Measurements from ENCODE around the gene TBC1D22B.
A peak's percentile ranks its signal among the peaks of the same experiment; 100 is the strongest.

Gene TBC1D22B, protein sequence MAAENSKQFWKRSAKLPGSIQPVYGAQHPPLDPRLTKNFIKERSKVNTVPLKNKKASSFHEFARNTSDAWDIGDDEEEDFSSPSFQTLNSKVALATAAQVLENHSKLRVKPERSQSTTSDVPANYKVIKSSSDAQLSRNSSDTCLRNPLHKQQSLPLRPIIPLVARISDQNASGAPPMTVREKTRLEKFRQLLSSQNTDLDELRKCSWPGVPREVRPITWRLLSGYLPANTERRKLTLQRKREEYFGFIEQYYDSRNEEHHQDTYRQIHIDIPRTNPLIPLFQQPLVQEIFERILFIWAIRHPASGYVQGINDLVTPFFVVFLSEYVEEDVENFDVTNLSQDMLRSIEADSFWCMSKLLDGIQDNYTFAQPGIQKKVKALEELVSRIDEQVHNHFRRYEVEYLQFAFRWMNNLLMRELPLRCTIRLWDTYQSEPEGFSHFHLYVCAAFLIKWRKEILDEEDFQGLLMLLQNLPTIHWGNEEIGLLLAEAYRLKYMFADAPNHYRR
- 17.8 to 32.9 (median 23.2) reads per million in 18 experiments for total RNA-seq

DNA sequence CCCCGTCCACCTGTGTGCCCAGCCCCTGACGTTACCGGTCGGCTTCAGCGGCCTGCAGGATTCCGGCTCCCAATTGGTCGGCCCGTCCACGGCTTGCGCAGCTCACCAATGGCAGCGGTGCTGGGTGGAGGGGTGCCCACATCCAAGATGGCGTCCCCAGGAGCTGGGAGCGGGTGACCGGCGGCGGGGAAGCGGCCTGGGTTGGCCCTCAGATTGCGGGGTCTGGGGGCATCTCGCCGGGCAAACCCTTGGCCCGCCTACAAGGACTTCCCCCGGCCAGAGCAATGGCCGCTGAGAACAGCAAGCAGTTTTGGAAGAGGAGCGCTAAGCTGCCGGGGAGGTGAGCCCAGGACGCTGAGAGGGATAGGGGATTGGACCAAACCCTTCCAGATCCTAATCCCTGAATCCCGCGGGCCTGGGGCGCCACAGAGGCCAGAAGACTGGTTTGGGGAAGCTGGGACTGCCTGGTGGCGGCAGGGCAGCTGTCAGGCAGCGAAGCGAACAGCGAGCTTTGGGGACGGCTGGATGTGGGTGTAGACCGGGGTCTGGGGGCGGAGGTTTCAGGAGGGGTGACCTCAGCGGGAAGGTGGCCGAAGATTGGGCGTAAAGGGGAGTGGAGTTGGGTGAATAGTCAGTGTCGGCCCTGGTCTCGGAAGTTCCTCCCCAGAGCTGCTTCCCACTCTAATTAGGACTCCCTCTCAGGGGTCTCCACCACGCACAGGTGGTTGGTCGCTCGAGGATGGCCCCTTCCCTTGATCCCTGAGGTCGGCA lies at the start of gene TBC1D22B, which contains the start of gene TMEM217:
TBC1D22B (plus strand) TSS at position 139 of the 771 bp plus-strand sequence; CDS start at position 285, 146 bp downstream.
TMEM217 (minus strand) TSS at position 511 of the 771 bp plus-strand sequence. CDS start 39,114 bp downstream, outside the sequence.
- peak; percentile 94 to 97 for DNase-seq

DNA sequence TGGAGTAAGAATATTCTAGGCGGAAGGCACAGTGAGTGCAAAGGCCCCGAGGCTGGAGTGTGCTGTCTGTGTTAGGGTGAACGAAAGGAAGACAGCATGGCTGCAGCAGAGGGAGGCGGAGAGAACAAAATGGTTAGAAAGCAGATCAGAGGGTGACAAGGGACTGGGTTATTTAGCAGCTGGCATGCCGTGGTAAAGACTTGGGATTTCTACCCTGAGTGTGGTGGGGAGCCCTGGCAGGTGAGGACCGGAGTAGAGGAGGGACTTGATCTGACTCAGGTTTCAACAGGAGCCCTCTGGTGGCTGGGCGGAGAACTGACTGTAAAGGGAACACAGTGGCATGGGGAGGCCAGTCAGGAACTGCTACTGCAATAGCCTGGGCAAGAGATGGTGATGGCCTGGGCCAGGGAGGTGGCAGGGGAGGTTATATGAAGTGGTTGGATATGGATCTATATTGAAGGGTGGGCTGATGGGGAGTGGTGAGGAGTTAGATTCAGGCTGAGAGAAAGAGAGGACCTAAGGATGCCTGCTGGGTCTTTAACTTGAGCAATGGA lies 49.6 kb upstream of the TBC1D22B start:
- DNase-seq: peak; percentile 89 to 94

DNA sequence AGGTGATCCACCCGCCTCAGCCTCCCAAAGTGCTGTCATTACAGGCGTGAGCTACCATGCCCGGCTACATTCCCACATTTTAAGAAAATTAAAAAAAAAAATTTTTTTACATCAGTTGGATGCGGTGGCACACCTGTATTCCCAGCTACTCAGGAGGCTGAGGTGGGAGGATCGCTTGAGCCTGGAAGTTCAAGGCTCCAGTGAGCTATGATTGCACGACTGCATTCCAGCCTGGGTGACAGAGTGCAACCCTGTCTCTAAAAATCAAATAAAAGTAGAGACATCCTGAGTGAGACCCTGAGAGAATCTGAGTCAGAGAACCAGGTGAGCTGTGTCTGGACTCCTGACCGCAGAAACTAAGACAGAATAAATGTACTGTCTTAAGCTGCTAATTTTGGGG lies 48.8 kb upstream of the TBC1D22B start:
- DNase-seq: no peak

DNA sequence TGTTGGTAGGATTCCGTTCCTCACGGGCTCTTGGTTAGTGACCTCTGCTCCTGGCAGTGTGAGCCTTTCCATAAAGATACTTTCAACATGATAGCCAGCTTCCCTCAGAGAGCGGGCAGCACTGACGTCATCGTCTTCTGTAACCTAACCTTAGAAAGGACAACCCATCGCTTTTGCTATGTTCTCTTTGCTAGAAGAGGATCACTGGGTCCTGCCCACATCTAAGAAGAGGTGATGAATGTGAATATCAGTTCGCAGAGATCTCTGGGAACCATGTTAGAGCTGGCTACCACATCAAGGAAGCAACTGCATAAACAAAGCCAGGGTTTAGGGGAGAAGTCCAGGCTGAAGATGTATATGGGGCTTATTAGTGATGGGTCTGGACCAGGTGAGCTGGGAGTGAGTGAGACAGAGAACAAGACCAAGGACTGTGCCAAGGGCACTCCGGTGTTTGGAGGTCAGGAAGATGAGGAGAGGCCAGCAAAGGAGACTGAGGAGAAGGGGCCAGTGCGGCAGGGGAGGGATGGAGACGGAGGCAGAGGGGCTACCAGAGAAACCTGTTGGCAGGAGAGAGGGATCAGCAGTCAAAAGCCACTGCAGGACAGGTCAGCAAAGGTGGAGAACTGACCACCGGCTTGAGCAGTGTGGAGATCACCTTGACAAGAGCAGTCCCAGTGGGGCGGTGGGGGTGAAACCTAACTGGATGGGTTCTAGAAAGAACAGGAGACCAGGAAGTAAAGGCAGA lies 47.9 kb upstream of the TBC1D22B start:
- DNase-seq: no peak

DNA sequence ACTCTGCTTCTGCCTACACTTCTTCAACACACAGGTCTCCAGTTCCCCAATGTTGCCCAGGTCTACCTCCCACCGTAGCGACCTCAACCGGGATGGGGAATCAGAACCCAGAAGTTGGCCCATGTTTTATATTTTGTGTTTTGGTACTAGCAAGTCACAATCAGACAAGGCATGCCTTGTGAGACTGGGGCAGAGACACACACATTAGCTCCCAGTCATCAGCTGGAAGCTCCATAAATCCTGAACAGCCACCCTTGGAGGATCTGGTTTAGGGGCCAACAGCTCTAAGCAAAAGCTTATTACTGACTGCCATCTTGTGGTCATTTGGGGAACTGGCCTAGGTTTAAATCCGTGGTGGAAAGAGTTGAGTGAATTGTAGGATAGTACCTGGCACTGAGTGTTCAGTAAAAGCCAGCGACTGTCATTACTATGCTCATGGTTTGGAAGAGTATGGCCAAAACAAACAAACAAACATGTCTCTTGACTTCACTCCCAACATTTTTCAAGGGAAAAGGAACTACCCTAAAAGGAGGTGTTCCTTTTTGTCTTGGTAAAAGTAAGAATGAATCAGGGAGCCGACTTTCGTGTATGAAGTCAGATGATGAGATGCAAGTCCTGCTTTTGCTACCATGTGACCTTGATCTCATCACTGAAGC lies 47.1 kb upstream of the TBC1D22B start:
- peak; percentile 88 to 92 for DNase-seq

DNA sequence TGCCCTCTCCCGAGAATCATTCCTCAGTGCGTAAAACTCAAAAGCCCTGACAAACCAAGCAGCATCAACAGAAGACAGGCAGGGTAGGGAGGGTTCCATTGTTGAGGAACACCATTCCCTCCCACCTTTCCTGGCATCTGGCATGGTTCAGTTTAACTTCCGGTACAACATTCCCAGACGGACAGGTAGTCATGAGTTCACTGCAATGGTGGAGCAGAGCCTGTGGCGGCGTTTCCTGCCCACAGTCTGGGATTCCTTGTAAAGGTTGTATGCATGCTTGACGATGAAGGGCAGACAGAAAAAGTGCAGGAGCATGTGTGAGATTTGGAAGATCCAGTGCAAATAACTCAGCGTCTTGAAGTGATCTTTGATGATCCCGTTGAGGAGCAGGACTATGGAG lies 45.3 kb upstream of the TBC1D22B start:
- DNase-seq: no peak

DNA sequence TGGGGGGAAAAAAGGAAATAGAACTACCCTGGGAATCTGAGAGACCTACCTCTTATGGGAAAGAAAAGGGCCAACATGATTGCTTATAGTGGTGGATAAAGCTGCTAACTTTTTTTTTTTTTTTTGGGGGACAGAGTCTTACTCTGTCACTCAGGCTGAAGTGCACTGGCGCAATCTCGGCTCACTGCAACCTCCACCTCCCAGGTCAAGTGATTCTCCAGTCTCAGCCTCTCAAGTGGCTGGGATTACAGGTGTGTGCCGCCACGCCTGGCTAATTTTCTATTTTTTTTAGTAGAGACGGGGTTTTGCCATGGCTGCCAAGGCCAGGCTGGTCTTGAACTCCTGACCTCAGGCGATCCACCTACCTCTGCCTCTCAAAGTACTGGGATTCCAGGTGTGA lies 39.5 kb upstream of the TBC1D22B start:
- no peak for DNase-seq

DNA sequence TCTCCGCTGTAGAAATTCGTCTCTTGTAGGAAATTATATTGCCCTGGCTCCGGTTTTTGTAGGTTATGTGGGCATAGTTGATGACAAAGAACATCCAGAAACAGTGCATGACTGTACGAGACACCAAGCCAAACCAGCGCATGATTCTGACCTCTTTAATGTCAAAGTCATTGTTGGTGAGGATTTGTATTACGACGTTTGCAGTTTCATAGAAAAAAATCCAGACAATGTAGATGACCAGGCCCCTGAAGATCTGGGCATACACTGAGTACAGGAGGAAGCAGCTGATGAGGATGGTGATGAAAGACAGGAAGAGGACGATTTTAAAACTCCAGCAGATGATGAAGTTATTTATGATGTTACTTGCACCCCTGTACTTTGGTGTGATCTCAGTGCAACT lies 39.1 kb upstream of the TBC1D22B start:
- peak; percentile 18 to 48 for DNase-seq

DNA sequence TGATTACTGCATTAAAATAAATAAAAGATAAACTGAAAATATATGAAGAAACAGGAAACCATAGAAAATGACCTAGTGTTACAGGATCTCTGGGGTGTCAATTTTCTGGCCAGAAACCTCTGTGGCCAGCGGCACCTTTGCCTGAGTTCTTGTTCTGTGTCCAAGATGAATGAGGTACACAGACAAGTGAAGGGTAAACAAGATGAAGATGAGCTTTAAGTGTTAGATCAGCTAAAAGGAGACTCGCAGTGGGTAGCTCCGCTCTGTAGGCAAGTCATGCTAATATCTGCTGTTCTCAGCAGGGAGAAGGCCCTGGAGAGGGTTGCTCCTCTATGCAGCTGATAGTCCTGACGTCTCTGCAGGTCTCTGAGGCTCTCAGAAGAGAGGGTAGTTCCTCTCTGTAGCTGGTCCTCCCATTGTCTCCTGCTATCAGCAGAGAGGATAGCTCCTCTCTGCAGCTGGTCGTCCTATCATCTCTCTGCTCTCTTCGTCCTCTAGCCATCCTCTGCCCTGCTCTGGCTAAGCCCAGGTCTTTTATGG lies 35.9 kb upstream of the TBC1D22B start:
- DNase-seq: no peak

DNA sequence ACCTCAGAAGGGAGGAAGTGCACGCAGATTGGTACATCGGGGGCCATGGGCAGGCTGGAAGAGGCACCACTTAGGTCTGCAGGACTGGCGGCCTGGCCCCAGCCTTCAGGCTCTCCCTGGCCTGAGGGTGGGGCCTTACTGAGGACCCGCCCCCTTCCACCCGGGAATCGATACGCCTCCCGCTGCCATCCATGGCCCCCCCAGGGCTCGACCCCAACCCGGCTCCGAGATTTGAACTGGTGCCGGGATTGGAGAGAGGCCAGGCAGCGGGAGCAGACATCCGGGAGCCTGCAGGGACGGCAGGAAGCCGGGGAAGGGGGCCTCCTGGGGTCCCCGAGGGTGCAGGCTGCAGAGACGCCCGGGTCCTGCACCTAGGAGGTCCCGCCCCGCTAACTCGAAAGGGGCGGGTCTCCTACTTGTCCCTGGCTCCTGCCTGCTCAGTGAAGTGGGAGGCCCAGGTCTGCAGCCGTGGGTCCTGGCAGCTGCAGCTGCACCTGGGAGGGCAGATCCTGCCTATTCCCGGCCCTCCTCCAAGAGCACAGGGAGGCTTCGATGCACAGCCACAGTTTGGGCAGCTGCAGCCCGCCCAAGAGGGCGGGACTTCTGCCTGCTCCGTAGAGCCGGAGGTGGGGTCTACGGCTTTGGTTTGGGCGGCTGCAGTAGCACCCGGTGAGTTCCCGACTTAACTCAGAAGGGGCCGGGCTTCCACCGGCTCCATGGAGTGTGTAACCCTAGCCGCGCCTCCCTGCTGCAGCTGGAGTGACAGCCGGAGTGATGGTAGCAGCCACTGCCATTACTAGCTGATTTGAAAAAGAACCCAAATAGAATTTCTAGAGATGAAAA lies 35.2 kb upstream of the TBC1D22B start:
- peak; percentile 51 to 76 for DNase-seq

DNA sequence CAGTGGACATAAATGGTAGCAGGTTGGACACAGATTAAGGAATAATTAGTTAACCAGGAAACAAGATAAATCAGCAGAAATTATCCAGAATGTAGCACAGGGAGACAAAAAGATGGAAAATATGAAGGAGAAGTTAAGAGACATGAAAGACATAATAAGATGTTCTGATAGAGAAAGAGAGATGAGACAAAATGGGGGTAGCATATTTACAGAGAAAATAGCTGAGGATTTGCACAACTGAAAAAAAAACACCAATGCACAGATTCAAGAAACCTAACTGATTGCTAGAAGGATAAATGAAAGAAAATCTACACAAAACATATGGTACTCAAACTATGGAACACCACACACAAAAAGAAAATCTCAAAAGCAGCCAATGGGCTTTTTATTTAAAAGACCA lies 34.6 kb upstream of the TBC1D22B start:
- no peak for DNase-seq

DNA sequence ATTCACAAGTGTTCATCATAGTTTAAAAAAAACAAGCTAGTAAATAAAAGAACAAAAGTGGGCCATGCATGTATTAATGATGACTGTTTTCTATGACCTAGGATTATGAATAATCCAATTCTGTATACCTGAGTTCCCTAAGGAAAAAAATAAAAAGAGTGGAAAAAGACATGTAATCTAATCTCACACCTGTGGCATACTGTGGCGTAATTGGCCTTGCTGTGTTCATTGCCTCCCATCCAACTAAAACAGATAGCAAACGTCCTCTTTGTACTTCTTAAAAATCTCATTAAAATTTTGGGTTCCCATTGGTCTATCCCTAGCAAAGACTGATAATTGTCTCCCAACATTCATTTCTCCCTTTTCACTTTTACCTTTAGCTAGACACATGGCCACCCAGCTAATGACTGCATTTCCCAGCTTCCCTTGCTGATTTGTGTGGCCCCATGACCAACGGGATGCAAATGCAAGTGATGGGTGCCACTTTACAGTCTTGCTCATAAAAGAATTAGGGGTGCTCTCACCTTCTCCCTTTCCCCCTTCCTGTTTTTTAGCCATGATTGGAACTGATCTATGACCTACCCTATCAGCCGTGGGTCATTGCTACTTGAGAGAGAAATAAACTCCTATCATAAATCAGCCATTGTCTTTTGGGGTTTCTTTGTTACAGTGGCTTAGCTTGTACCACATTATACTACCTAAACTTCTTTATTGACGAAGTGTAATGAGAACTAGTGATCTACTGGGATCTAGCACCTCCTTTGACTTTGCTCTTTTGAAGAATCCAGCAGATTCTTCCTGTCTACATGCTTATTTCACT lies 32.0 kb upstream of the TBC1D22B start:
- no peak for DNase-seq

DNA sequence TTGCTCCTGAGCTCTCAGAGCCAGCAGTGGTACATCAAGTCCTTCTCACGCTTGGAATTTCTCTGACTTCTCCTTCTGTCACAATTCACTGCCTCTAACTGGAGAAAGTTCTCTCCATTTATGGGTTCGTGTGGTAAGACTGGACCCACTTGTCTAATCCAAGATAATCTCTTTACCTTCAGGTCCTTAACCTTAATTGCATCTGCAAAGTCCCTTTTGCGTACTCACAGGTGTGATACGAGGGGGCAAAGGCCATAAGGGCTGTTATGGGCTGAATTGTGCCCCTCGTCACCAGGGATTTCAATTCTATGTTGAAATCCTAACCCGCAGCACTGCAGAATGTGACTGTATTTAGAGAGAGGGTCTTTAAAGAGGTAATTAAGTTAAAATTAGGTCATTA lies 27.5 kb upstream of the TBC1D22B start:
- DNase-seq: no peak

DNA sequence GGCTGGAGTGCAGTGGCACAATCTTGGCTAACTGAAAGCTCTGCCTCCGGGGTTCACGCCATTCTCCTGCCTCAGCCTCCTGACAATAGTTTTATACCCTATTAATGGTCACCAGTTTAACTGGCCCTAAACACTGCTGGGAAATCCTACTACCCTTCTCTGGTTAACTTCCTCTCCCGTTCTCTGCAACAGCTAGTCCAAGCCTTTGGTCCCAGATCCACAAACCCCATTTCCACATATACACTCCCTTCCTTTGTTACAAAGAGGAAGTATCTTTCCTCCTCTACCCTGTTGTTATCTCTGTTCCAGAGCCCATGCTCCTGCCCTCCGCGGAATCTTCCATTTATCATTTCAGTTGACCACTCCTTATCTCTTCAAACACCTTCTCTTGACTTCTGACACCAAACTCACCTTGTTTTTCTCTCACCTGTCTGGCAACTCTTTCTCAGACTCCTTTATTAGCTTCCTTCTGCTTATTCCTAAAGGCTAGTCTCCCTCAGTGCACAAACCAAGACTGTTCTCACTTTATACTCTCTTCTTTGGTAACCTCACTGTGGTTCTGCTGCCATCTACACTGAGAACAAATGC lies 25.0 kb upstream of the TBC1D22B start:
- peak; percentile 26 to 32 for DNase-seq

DNA sequence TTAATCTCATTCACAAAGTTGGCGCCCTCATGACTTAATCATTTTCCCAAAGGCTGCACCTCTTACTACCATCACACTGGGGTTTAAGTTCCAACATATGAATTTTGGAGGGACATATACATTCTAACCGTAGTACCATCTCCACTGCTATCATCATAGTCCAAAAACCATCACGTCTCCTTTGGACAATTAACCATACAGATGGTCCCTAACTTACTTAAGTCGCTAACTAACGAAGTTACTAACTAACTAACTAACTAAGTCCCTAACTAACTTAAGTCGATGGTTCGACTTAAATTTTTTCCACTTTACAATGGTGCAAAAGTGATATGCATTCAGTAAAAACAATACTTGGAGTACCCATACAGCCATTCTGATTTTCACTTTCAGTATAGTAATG lies 24.0 kb upstream of the TBC1D22B start:
- DNase-seq: no peak

DNA sequence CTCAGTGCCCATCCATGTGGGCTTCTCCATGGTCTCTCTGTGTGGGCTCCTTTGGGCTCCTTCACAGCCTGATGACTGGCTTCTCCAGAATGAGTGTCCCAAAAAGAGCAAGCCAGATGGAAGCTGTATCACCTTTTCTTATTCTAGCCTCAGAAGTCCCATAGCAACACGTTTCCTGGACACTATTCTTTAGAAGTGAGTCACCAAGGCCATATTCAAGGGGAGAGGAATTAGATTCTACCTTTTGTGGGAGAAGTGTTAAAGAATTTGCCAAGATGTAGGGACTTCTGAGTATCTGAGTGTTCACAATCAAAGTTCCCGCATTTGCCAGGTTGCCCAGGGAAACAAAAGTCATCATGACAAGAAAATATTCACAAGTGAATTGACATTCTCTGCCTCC lies 20.7 kb upstream of the TBC1D22B start:
- DNase-seq: no peak

DNA sequence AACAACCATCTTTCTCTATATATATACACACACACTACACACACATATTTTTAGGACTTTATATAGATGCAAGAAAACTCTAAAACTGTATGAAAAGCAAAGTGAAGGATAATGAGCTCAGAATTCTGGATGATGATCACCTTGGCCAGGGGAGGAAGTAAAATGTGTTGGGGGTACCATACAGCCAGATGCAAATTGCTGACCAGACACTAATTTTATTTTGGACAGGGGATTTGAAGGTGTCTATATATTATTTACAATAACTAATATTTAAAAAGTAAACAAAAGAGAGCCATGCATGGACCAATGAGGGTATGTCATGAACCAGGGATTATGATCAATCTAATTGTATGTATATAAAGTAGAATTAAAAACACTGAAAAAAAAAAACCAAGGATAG lies 19.8 kb upstream of the TBC1D22B start:
- DNase-seq: no peak

DNA sequence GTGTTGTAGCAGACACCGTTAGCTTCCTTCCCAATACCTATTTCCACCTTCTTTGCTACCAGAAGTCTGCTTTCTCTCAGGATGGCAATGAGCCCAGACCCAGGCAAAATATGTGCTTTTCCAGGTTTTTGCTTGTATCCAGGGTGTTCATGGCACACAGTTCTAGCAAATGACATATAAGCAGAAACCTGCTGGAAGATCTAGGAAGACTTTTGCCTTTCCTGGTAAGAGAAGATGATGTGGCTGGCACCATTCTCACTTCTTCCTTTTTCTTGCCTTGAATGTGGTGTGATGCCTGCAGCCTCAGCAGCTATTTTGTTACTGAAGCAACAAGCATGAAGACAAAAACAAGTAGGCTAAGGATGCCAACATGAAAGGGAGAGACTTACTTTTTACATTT lies 19.2 kb upstream of the TBC1D22B start:
- peak; percentile 29 for DNase-seq

DNA sequence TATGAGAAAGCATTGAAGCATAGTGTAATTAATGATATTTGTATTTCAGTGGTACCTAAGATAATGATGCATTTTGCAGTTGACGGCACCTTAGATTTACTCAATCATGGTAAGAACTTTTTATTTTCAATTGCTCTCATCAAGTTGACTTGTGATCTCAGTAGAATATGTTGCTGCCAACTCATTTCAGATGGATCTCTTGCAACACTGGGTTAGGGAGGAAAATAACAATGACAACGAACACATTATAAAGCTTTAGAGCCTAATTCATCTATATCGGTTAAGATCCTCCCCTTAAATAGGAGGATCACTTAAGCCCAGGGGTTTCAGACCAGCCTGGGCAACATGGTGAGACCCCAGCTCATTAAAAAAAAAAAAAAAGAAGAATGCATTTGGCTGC lies 18.0 kb upstream of the TBC1D22B start:
- peak in 1 of 2 donors; percentile 29 for DNase-seq

Data from inflammatory macrophage (primary cell).